Measurements from ENCODE around the gene TADA2B. TPM values are rescaled to one million over a fixed set of nuclear protein-coding genes. Genes with fewer than 3 reads are reported as not detected.

TADA2B gene
- total and polyA plus RNA-seq, 9 of the 15 experiments (the other 6 are each of a cell fraction or from before 2014, with no cell fraction given) = 0.55 to 12.2 (median 7.5) TPM

- ATAC-seq (peak; percentile 1; the same call in 2 of the 3 replicates), DNase-seq (ENCODE audit: extremely low read depth in 1 of 4, low spot score in 3 of 4) (no peak), FAIRE-seq (peak; percentile 73)
- H3K9me1 ChIP-seq (ENCODE audit: control insufficient read depth, insufficient read depth, low read length) = no peaks in the 10 kb centered on the region
- CTCF ChIA-PET (ENCODE audit: low intra/inter-chr PET ratio) = no interaction called here
- H3K79me2 ChIP-seq (ENCODE audit: control insufficient read depth, insufficient read depth, low read length) = peaks cover 53% of the 10 kb centered on the region
- TF ChIP-seq MYC (IDR thresholded peaks at IDR 0.05; ENCODE audit: low read depth, low read length) = no peak
- TF ChIP-seq MYC (CRISPR knock-in tag; IDR thresholded peaks at IDR 0.05; ENCODE audit: borderline replicate concordance, low read depth) = no peak
- TF ChIP-seq CHD1 (IDR thresholded peaks at IDR 0.05; ENCODE audit: low read length) = peak; percentile 46
- TF ChIP-seq USF1 (CRISPR knock-in tag; IDR thresholded peaks at IDR 0.05) = 0 out of 2 replicates have a peak, but pooled peaks have one; percentile 0
- no peak for TF ChIP-seq BRCA1 (IDR thresholded peaks at IDR 0.05)
- TF ChIP-seq BRCA1 (CRISPR knock-in tag; IDR thresholded peaks at IDR 0.05) = no peak
- TF ChIP-seq ZBTB5 (IDR thresholded peaks at IDR 0.05) = peak; percentile 81
- TF ChIP-seq CC2D1A (IDR thresholded peaks at IDR 0.05) = peak; percentile 58; the same call in 1 of the 2 replicates
- peak; percentile 85 for TF ChIP-seq HINFP (tag; conservative IDR thresholded peaks at IDR 0.05; ENCODE audit: low read depth)
- peak overlapping the region; percentile 87 to 100 for H3K9ac ChIP-seq (ENCODE audit: insufficient read depth in 1 of 2, low read depth in 2 of 2, low read length in 2 of 2)
- BruUV-seq (replicated peaks) = no TSS peak
- no peaks in the 10 kb centered on the region for H3K9me3 ChIP-seq (replicated peaks; ENCODE audit: control insufficient read depth, insufficient read depth, low read depth, low read length)
- peak overlapping the region; percentile 86 for H3K4me2 ChIP-seq (ENCODE audit: insufficient read depth, low read length)
- intact Hi-C loops (cut with micrococcal nuclease) (no loop called here), in situ Hi-C loops (cut with MboI) (no loop called here)
- no peaks in the 10 kb centered on the region for H3K27me3 ChIP-seq (ENCODE audit: control insufficient read depth in 2 of 2, insufficient read depth in 2 of 2, low read length in 2 of 2)
- WGBS (ENCODE audit: insufficient coverage, low coverage, missing lambda C conversion rate) = 16% methylated on average over 25 of the region's 29 CpGs
- H3K27ac ChIP-seq (ENCODE audit: extremely low read depth, low read depth, low read length) = peak overlapping the region; percentile 79
- POLR2A ChIA-PET = interaction anchor here (0.6 to 2.0 kb wide), 8 partner anchors 10 to 134 kb away, joined by 3 to 10 read pairs (median 4); no protein-coding TSS in a partner anchor
- H3K4me3 ChIP-seq = peak overlapping the region; percentile 96
- peak overlapping the region; percentile 95 for H2AFZ ChIP-seq (ENCODE audit: low read depth, low read length)
- H4K20me1 ChIP-seq (replicated peaks; ENCODE audit: control insufficient read depth, insufficient read depth, low read length) = peaks cover 20% of the 10 kb centered on the region
- peaks cover 9% of the 10 kb centered on the region; the same call in 1 of the 3 replicates for H3K36me3 ChIP-seq (ENCODE audit: control insufficient read depth, insufficient read depth, low read length)
- H3K4me1 ChIP-seq (replicated peaks in 1 of 2; ENCODE audit: control insufficient read depth in 2 of 2, insufficient read depth in 2 of 2, low read length in 2 of 2) = peaks cover 12 to 41% of the 10 kb centered on the region in 2 experiments; a peak in 4 of 5 replicates
These were observed 1.2 kb downstream of the TADA2B start for GRCh38 chr4:7044137-7044930.

All from K562 (cell line).